ENCODE measurements around the gene SLC6A13. TPM values are rescaled to one million over a fixed set of nuclear protein-coding genes. Genes with fewer than 3 reads are reported as not detected.

Gene SLC6A13
- total and polyA plus RNA-seq, 10 of the 15 experiments (the other 5 are each of a cell fraction or from before 2014, with no cell fraction given), result 0.18 to 1.2 (median 0.20) TPM; not detected in 3

- TF ChIP-seq, protein P1, sequence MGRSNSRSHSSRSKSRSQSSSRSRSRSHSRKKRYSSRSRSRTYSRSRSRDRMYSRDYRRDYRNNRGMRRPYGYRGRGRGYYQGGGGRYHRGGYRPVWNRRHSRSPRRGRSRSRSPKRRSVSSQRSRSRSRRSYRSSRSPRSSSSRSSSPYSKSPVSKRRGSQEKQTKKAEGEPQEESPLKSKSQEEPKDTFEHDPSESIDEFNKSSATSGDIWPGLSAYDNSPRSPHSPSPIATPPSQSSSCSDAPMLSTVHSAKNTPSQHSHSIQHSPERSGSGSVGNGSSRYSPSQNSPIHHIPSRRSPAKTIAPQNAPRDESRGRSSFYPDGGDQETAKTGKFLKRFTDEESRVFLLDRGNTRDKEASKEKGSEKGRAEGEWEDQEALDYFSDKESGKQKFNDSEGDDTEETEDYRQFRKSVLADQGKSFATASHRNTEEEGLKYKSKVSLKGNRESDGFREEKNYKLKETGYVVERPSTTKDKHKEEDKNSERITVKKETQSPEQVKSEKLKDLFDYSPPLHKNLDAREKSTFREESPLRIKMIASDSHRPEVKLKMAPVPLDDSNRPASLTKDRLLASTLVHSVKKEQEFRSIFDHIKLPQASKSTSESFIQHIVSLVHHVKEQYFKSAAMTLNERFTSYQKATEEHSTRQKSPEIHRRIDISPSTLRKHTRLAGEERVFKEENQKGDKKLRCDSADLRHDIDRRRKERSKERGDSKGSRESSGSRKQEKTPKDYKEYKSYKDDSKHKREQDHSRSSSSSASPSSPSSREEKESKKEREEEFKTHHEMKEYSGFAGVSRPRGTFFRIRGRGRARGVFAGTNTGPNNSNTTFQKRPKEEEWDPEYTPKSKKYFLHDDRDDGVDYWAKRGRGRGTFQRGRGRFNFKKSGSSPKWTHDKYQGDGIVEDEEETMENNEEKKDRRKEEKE (IDR thresholded peaks at IDR 0.05), result no peak
- no peak for TF ChIP-seq NR2C1 (IDR thresholded peaks at IDR 0.05)
- no peak for TF ChIP-seq MYC (IDR thresholded peaks at IDR 0.05; ENCODE audit: insufficient read depth, insufficient read length, insufficient replicate concordance, low read length, severe bottlenecking)
- TF ChIP-seq E4F1 (IDR thresholded peaks at IDR 0.05; ENCODE audit: borderline replicate concordance, partially characterized antibody), result no peak
- TF ChIP-seq TCF12 (IDR thresholded peaks at IDR 0.05; ENCODE audit: low read depth, low read length), result no peak
- TF ChIP-seq, protein P2, sequence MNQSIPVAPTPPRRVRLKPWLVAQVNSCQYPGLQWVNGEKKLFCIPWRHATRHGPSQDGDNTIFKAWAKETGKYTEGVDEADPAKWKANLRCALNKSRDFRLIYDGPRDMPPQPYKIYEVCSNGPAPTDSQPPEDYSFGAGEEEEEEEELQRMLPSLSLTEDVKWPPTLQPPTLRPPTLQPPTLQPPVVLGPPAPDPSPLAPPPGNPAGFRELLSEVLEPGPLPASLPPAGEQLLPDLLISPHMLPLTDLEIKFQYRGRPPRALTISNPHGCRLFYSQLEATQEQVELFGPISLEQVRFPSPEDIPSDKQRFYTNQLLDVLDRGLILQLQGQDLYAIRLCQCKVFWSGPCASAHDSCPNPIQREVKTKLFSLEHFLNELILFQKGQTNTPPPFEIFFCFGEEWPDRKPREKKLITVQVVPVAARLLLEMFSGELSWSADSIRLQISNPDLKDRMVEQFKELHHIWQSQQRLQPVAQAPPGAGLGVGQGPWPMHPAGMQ (IDR thresholded peaks at IDR 0.05; ENCODE audit: borderline replicate concordance), result no peak
- TF ChIP-seq BRCA1 (IDR thresholded peaks at IDR 0.05; ENCODE audit: low read depth, low read length), result no peak
- TF ChIP-seq, protein P3, sequence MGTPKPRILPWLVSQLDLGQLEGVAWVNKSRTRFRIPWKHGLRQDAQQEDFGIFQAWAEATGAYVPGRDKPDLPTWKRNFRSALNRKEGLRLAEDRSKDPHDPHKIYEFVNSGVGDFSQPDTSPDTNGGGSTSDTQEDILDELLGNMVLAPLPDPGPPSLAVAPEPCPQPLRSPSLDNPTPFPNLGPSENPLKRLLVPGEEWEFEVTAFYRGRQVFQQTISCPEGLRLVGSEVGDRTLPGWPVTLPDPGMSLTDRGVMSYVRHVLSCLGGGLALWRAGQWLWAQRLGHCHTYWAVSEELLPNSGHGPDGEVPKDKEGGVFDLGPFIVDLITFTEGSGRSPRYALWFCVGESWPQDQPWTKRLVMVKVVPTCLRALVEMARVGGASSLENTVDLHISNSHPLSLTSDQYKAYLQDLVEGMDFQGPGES (IDR thresholded peaks at IDR 0.05), result no peak
- TF ChIP-seq CHD2 (IDR thresholded peaks at IDR 0.05; ENCODE audit: borderline replicate concordance, low read depth, low read length), result no peak
- TF ChIP-seq WRNIP1 (IDR thresholded peaks at IDR 0.05; ENCODE audit: borderline replicate concordance, low read depth, low read length), result no peak
- no peak for TF ChIP-seq SP1 (IDR thresholded peaks at IDR 0.05; ENCODE audit: low read depth, low read length)
- TF ChIP-seq, protein P4, sequence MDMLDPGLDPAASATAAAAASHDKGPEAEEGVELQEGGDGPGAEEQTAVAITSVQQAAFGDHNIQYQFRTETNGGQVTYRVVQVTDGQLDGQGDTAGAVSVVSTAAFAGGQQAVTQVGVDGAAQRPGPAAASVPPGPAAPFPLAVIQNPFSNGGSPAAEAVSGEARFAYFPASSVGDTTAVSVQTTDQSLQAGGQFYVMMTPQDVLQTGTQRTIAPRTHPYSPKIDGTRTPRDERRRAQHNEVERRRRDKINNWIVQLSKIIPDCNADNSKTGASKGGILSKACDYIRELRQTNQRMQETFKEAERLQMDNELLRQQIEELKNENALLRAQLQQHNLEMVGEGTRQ (IDR thresholded peaks at IDR 0.05; ENCODE audit: borderline replicate concordance, low read depth, low read length), result no peak
- intact Hi-C loops (cut with micrococcal nuclease; ENCODE audit: unreplicated experiment) (no loop called here), in situ Hi-C loops (cut with MboI) (no loop called here)
- BruUV-seq (replicated peaks), result no TSS peak
- H3K4me3 ChIP-seq, result no peak overlapping the region
- SMC1A ChIA-PET (ENCODE audit: uncharacterized antibody, unreplicated experiment), result no interaction called here
- 52% methylated on average over 7 of the region's 7 CpGs for WGBS (ENCODE audit: insufficient coverage, insufficient replicate concordance, low lambda C conversion rate, missing lambda C conversion rate)
- no peak overlapping the region for H3K4me2 ChIP-seq (ENCODE audit: control insufficient read depth, insufficient read depth)
- H3K9ac ChIP-seq (ENCODE audit: control insufficient read depth, insufficient read depth, low read length), result no peak overlapping the region
- H3K36me3 ChIP-seq (ENCODE audit: control insufficient read depth in 2 of 2, insufficient read depth in 2 of 2, low read length in 1 of 2), result no peaks in the 10 kb centered on the region
- DNase-seq (ENCODE audit: low read depth, low spot score) (no peak), ATAC-seq (no peak), FAIRE-seq (no peak)
- RAD21 ChIA-PET (ENCODE audit: unreplicated experiment), result no interaction called here
- peaks cover 0 to 2% of the 10 kb centered on the region in 2 experiments; a peak in 2 of 4 replicates for H3K27me3 ChIP-seq (replicated peaks in 1 of 2; ENCODE audit: control insufficient read depth in 2 of 2, insufficient read depth in 2 of 2, low read length in 1 of 2)
- no peak overlapping the region for H3K27ac ChIP-seq (ENCODE audit: control insufficient read depth, insufficient read depth)
- POLR2A ChIA-PET, result no interaction called here
- H3K9me3 ChIP-seq (replicated peaks; ENCODE audit: control insufficient read depth, insufficient read depth, low read length), result no peaks in the 10 kb centered on the region
- no peaks in the 10 kb centered on the region for H3K4me1 ChIP-seq (ENCODE audit: control insufficient read depth, insufficient read depth, low read length)
- H2AFZ ChIP-seq (ENCODE audit: control insufficient read depth, low read depth, low read length), result no peak overlapping the region
- CTCF ChIA-PET, result interaction anchor here (0.6 kb wide), 1 partner anchor 26 kb away, joined by 4 read pairs; no protein-coding TSS in a partner anchor
- no peaks in the 10 kb centered on the region for H4K20me1 ChIP-seq (ENCODE audit: control insufficient read depth, insufficient read depth)
- no peaks in the 10 kb centered on the region for H3K79me2 ChIP-seq (ENCODE audit: control insufficient read depth, insufficient read depth, low read length)
These were observed 68.4 kb downstream of the SLC6A13 start for GRCh38 chr12:194276-194675.
